GM19099 (cell line): Measurements from ENCODE around the gene IREB2.

Experiments
- POLR2A ChIP-seq: IDR thresholded peaks from 3 replicates; pipeline ENCODE4 v1.6.1; 2011; ENCODE audit warnings: low read depth; ENCODE audit not compliant: insufficient read length; ENCODE audit errors: extremely low read depth

IREB2 gene

DNA sequence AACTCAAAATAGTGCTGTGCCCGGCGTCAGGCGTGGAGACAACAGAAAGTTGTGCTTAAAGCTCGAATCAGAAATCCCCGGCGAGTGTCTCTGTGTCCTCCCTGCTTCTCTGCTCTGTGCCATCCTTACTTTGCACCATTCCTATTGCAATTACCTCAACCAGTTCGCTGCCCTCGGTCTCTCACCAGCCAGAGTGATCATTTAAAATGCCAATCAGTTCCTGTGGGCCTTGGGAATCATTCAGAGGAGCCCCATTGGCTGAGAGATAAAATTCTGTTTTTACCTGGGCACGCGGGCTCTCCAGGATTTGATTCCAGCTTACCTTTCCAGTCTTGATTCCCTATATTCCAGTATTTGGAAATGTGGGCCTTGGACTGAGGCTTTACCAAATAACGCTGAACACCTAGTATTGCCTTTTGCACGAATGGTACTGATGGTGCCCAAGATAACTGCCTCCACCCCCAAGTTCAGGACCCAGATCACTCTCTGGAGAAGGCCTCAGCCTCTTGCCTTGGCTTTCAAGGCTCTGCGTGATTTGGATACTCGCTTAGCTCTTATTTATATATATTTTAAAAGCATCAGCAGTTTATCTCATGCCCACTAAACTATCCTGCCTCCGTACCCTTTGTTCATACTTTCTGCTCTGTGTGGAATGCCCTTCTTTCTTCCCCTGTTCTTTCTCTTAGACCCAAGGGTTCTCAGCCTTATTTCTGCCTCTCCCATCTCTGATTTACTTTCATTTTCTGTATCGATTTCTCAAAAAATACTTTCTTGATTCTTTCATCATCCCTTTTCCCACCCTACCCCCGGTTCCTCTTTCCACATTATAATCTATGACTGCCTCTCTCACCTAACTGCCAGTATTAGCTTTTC lies 103.1 kb downstream of the IREB2 start:
- no peak for TF ChIP-seq POLR2A

DNA sequence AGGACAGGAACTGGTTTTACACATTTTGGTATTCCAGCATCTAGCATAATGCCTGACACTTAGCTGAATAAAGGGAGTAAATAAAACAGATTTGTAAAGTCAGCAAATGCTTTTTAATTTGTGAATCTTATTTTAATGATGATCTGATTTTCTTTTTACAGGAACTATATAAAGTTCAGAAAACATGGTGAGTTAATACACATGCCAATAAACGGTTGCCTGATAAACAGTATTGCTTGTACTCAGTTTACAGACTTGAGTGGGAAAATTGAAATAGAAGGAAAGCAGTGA lies 103.7 kb downstream of the IREB2 start:
- no peak for TF ChIP-seq POLR2A

DNA sequence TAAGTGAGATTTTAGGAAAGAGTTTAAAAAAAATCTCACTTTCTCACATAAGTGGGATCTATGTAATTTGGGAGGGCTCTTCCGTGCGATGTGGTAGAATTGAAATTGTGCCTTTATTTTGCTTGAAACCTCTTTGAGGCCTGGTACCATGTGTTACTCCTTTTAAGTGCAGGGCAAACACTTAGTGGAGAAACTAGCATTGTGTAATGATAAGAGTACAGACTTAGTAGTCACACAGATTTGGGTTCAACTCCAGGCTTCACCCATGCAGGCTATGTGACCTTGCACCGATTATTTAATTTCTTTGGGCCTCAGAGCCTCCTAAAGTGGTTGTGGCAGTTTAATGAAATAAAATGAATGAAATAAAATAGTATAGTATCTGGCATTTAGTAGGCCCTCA lies 104.6 kb downstream of the IREB2 start:
- TF ChIP-seq POLR2A, result no peak

DNA sequence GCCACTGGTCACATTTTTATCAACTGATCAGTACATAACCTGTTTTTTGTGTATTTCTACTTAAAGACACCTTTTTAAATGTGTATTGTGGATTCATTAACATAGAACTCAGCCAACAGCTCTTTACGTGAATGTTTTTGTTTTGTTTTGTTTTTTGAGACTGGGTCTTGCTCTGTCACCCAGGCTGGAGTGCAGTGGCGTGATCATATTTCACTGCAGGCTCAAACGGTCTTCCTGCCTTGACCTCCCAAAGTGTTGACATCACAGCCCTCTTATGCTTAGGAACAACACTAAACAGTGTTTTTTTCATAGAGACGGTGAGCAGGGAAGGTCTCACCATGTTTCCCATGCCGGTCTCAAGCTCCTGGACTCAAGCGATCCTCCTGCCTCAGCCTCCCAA lies 112.2 kb downstream of the IREB2 start:
- TF ChIP-seq POLR2A, result no peak

DNA sequence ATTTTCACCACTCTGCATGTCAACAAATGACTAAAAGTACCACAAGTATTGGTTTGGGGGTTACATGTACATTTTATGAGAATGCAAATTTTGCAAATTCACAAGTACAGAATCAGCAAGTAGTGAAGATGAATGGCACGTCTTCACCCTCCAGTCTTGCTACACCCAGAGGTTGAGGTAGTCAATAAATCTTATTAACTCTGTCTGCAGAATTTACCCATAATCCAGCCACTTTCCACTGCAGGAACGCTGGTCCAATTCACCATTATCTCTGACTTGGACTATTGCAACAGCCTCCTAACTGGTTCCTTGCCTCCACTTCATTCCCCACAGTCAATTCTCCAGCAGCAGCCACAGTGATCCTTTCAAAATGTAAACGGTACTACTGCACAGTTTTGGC lies 112.8 kb downstream of the IREB2 start:
- TF ChIP-seq POLR2A, result no peak
